Progenitor cell of endocrine pancreas (in vitro differentiated cells): ENCODE data around the gene ASPHD1. TPM values are rescaled to one million over a fixed set of nuclear protein-coding genes. Genes with fewer than 3 reads are reported as not detected.
A peak's percentile ranks its signal among the peaks of the same experiment; 100 is the strongest.

ENCODE experiments used
- DNase-seq: peaks from one replicate; pipeline ENCODE4 v3.0.0; 2021; ENCODE audit warnings: low spot score; ENCODE audit not compliant: unreplicated experiment
- H3K27ac Mint-ChIP-seq: 2 replicates; pipeline ENCODE4 v1.8.0; 2021; ENCODE audit warnings: mild to moderate bottlenecking, moderate library complexity, mixed read lengths
- H3K27me3 Mint-ChIP-seq: 2 replicates; pipeline ENCODE4 v1.8.0; 2021; ENCODE audit warnings: mixed read lengths
- H3K36me3 Mint-ChIP-seq: 2 replicates; pipeline ENCODE4 v1.8.0; 2022; ENCODE audit warnings: mixed read lengths; ENCODE audit not compliant: insufficient read depth
- H3K4me1 Mint-ChIP-seq: 2 replicates; pipeline ENCODE4 v1.8.0; 2021; ENCODE audit warnings: low read depth, mixed read lengths
- H3K4me3 Mint-ChIP-seq: 2 replicates; pipeline ENCODE4 v1.8.0; 2021; ENCODE audit warnings: low read depth, mild to moderate bottlenecking, moderate library complexity, mixed read lengths
- H3K9me3 Mint-ChIP-seq: 2 replicates; pipeline ENCODE4 v1.8.0; 2021; ENCODE audit warnings: low read depth, mixed read lengths
- long read RNA-seq: library from polyadenylated mRNA; unstranded; transcript quantifications from one replicate; pipeline ENCODE4 v2.0.0, GENCODE V29; 2020
- total RNA-seq: library from RNA; stranded (reverse); gene quantifications from 2 replicates; pipeline ENCODE4 v1.2.1, GENCODE V29; 2021
- TF ChIP-seq, protein P1 (sequence below): fragments of 200-600 bp; sonication (generic); IDR thresholded peaks from one replicate; pipeline ENCODE4 v1.5.0; 2021; ENCODE audit warnings: antibody characterized with exemption, mild to moderate bottlenecking; ENCODE audit not compliant: unreplicated experiment

Gene ASPHD1, protein sequence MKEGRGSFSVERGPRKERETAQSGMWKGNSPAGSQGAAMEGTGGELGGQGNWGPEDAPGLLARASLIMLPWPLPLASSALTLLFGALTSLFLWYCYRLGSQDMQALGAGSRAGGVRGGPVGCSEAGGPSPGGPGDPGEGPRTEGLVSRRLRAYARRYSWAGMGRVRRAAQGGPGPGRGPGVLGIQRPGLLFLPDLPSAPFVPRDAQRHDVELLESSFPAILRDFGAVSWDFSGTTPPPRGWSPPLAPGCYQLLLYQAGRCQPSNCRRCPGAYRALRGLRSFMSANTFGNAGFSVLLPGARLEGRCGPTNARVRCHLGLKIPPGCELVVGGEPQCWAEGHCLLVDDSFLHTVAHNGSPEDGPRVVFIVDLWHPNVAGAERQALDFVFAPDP
- 3.1 and 3.8 TPM in 2 replicates for total RNA-seq
- long read RNA-seq, partial matches to known transcripts: 0 of 2 reads
- long read RNA-seq, other reads (novel, unspliced or antisense): 2 of 2 reads

DNA sequence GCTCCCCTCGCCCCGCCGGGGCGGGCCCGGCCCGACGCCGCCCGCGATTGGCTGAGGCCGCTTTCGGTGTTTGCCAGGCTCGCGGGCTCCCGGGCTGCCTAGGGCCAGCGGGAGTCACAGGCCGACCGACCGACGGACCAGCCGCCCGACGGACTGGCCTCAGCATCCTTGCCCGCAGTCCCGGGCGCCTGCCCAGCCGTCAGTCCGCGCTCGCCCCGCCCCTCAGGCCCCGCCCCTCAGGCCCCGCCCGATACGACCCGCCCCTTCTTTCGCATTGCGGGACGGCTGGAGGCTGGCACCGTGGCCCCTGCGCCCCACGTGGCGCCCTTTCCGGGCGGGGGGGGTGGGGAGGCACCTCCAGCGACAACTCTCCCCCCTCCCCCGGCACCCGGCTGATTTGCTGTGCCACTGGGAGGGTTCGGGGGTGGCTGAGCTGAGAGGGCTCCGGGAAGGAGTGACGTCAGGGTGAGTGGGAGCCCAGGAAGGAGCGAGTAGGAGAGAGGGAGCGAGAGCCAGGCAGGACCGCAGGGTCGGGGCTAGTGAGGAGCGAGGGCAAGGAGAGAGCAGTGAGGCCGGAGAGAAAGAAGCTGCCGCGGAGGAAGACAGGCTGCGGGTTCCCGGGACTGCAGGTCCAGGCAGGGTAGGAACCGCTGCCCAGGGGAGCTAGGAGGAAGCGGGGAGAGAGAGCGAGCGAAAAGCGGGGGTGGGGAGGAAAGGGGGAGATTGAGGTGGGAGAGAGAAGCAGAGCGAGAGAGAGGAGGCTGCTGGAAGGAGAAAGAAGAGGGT, at the start of gene ASPHD1:
ASPHD1 (plus strand) TSS at position 387 of the 786 bp plus-strand sequence. CDS start 484 bp downstream, outside the sequence.
- TF ChIP-seq, protein P1, sequence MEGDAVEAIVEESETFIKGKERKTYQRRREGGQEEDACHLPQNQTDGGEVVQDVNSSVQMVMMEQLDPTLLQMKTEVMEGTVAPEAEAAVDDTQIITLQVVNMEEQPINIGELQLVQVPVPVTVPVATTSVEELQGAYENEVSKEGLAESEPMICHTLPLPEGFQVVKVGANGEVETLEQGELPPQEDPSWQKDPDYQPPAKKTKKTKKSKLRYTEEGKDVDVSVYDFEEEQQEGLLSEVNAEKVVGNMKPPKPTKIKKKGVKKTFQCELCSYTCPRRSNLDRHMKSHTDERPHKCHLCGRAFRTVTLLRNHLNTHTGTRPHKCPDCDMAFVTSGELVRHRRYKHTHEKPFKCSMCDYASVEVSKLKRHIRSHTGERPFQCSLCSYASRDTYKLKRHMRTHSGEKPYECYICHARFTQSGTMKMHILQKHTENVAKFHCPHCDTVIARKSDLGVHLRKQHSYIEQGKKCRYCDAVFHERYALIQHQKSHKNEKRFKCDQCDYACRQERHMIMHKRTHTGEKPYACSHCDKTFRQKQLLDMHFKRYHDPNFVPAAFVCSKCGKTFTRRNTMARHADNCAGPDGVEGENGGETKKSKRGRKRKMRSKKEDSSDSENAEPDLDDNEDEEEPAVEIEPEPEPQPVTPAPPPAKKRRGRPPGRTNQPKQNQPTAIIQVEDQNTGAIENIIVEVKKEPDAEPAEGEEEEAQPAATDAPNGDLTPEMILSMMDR: no peak
- H3K4me1 Mint-ChIP-seq: peaks cover 13% of the 10 kb centered on the region
- H3K9me3 Mint-ChIP-seq: no peaks in the 10 kb centered on the region
- peaks cover 35% of the 10 kb centered on the region for H3K27me3 Mint-ChIP-seq
- no peaks in the 10 kb centered on the region for H3K36me3 Mint-ChIP-seq
- peak; percentile 84 for DNase-seq
- no peak within 1 kb of the TSS for H3K27ac Mint-ChIP-seq
- peak within 1 kb of the TSS; percentile 72 for H3K4me3 Mint-ChIP-seq

DNA sequence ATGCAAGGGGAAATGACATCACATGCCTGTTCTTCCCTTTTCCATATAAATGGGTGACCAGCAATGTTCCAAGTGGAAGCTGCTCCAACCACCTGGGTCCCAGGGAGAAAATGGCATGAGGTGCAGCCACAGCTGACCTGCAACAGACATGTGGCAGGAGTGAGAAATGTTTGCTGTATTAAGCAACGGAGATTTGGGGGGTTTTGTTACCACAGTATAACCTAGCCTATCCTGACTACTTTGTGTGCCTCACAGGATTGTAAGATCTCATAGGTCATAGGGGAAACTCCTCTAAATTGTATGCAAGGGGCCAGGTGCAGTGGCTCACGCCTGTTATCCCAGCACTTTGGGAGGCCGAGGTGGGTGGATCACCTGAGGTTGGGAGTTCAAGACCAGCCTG, 49.3 kb upstream of the ASPHD1 start:
- Mint-ChIP-seq H3K9me3 (no peaks in the 10 kb centered on the region), H3K4me3 (no peak overlapping the region)

DNA sequence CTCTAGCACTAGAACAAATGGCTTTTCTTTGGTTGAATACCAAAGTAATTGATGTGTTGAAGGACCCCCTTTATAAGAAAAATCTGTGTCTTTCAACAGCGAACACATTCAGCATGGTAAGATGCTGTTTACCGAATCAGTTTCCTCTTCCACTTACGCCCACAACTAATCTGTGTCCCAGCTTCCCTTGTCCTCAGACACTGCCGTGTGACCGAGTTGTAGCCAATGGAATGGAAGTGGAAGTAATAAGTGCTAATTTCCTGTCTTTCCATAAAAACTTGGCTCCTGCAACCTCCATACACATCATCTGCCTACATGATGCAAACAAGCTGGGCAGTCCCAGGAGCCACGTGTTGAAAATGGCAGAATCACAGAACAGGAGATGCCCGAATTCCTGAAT, 47.6 kb upstream of the ASPHD1 start:
- TF ChIP-seq, protein P1: no peak
- H3K36me3 Mint-ChIP-seq: no peaks in the 10 kb centered on the region
- peaks cover 5% of the 10 kb centered on the region for H3K4me1 Mint-ChIP-seq
- DNase-seq: no peak
- no peaks in the 10 kb centered on the region for H3K9me3 Mint-ChIP-seq
- H3K27ac Mint-ChIP-seq: no peak overlapping the region
- H3K4me3 Mint-ChIP-seq: no peak overlapping the region
- no peaks in the 10 kb centered on the region for H3K27me3 Mint-ChIP-seq

More for the DNA sequence above, 49.3 kb upstream of the ASPHD1 start:
- Mint-ChIP-seq H3K27ac (no peak overlapping the region), H3K4me1 (peaks cover 5% of the 10 kb centered on the region), H3K27me3 (no peaks in the 10 kb centered on the region), H3K36me3 (no peaks in the 10 kb centered on the region)
- no peak for DNase-seq
- TF ChIP-seq, protein P1: no peak

DNA sequence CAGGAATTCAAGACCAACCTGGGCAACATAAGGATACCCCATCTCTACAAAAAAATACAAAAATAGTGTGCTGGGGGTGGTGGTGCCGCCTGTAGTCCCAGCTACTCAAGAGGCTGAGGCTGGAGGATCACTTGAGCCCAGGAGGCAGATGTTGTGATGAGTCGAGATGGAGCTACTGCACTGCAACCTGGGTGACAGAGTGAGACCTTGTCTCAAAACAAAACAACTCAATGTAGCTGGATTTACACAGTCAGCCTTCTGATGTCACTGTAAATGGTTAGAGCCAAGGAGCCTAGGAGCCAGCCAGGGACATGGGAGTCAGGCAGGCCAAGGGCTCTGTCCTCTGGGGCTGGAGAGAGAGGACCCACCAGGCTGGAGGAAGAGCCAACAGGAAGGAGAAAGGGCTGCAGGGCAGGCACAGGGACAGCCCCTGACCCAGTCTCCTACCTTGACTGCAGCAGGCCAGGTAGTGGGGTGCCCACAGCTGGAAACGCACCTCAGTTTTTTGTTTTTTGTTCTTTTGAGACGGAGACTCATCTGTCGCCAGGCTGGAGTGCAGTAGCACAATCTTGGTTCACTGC, 45.7 kb upstream of the ASPHD1 start:
- H3K4me3 Mint-ChIP-seq: no peak overlapping the region
- DNase-seq: no peak
- peaks cover 2% of the 10 kb centered on the region for H3K4me1 Mint-ChIP-seq
- H3K36me3 Mint-ChIP-seq: peaks cover 7% of the 10 kb centered on the region
- H3K27me3 Mint-ChIP-seq: no peaks in the 10 kb centered on the region
- H3K9me3 Mint-ChIP-seq: no peaks in the 10 kb centered on the region
- TF ChIP-seq, protein P1: no peak
- peak overlapping the region; percentile 29 for H3K27ac Mint-ChIP-seq

DNA sequence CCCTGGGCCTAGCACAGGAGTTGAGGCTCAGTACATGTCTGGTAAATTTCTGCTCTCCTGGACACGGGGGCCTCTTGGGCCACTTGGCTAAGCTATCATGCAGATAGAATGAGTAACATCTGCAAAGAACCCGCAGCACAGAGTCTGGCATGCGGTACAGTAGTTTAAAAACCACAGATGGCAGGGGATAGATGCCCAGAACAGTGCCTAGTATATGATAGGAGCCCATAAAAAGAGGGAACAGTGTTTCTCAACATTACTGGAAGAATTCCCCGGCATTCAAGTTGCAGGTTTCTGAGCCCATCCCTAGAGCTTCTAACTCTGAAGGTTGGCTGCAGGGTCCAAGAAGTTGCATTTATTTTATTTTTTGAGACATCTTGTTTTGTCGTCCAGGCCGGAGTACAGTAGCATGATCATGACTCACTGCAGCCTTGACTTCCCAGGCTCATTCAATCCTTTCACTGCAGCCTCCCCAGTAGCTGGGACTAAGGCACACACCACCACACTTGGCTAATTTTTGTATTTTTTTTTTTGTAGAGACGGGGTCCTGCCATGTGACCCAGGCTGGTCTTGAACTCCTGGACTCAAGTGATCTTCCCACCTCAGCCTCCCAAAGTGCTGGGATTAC, 43.0 kb upstream of the ASPHD1 start:
- Mint-ChIP-seq H3K9me3 (no peaks in the 10 kb centered on the region), H3K4me3 (no peak overlapping the region), H3K27me3 (no peaks in the 10 kb centered on the region), H3K27ac (no peak overlapping the region), H3K36me3 (peaks cover 10% of the 10 kb centered on the region), H3K4me1 (peaks cover 7% of the 10 kb centered on the region)
- no peak for DNase-seq
- TF ChIP-seq, protein P1: no peak
